GM12878 (cell line): ENCODE data around the gene MB. TPM values are rescaled to one million over a fixed set of nuclear protein-coding genes. Genes with fewer than 3 reads are reported as not detected.

ENCODE experiments used
- ATAC-seq: fragments of 200-7000 bp; cut with Tn5 transposase; 3 replicates; pipeline ENCODE4 v1.9.1; 2020; ENCODE audit warnings: mild to moderate bottlenecking, moderate library complexity
- BruUV-seq: library from RNA; stranded (reverse); fragments of 400-500 nt; replicated peaks from 2 replicates; lab custom pipeline; 2021; lab: Mats Ljungman, UMichigan
- CTCF ChIA-PET: fragments of 300-600 bp; sonication (Branson Sonifier 250); formaldehyde crosslinking; extraction: SDS; loops from one replicate; lab custom pipeline; 2021; ENCODE audit warnings: inconsistent platforms; lab: Yijun Ruan, JAX
- POLR2A ChIA-PET: fragments of 350-600 bp; formaldehyde crosslinking; extraction: SDS; loops from one replicate; lab custom pipeline; 2021; ENCODE audit warnings: inconsistent platforms; lab: Charles Lee
- RAD21 ChIA-PET: fragments of 300-600 bp; sonication (Branson Sonifier 250); formaldehyde crosslinking; loops from one replicate; lab custom pipeline; 2023; ENCODE audit warnings: antibody characterized with exemption; ENCODE audit not compliant: unreplicated experiment; lab: Charles Lee
- SMC1A ChIA-PET: fragments of 300-600 bp; sonication (Branson Sonifier 250); formaldehyde crosslinking; loops from one replicate; lab custom pipeline; 2023; ENCODE audit not compliant: unreplicated experiment, uncharacterized antibody; lab: Charles Lee
- DNase-seq: peaks from one replicate; pipeline ENCODE4 v3.0.0-alpha.2; 2011; ENCODE audit warnings: low read depth, low spot score
- FAIRE-seq: peaks from 3 replicates; lab custom pipeline; 2011; peaks lifted over from hg19 to GRCh38; lab: Jason Lieb, UNC
- H2AFZ ChIP-seq: 2 replicates; pipeline ENCODE4 v1.6.0; 2011; ENCODE audit warnings: low read depth, low read length, control low read depth; ENCODE audit not compliant: control insufficient read depth
- H3K27ac ChIP-seq: 2 replicates; pipeline ENCODE4 v1.5.1; 2011; ENCODE audit warnings: control low read depth; ENCODE audit not compliant: control insufficient read depth, insufficient read depth
- H3K27me3 ChIP-seq, 2 experiments: replicated peaks in 1 of 2; 2 replicates each; pipeline versions ENCODE4 v1.6.0 to v1.6.1; 2011; ENCODE audit warnings: low read length in 1 of 2; ENCODE audit not compliant: control insufficient read depth in 2 of 2, insufficient read depth in 2 of 2
- H3K36me3 ChIP-seq, 2 experiments: 2 replicates each; pipeline ENCODE4 v1.5.1; 2011; ENCODE audit warnings: low read length in 1 of 2; ENCODE audit not compliant: control insufficient read depth in 2 of 2, insufficient read depth in 2 of 2
- H3K4me1 ChIP-seq: 2 replicates; pipeline ENCODE4 v1.6.1; 2011; ENCODE audit warnings: mild to moderate bottlenecking, low read length, moderate library complexity, mixed read lengths; ENCODE audit not compliant: control insufficient read depth, insufficient read depth
- H3K4me2 ChIP-seq: 2 replicates; pipeline ENCODE4 v1.6.0; 2011; ENCODE audit warnings: control low read depth; ENCODE audit not compliant: control insufficient read depth, insufficient read depth
- H3K4me3 ChIP-seq: fragments of 200-600 bp; sonication (generic); 2 replicates; pipeline ENCODE4 v1.5.1; 2016
- H3K79me2 ChIP-seq: 2 replicates; pipeline ENCODE4 v1.6.0; 2011; ENCODE audit warnings: low read length; ENCODE audit not compliant: control insufficient read depth, insufficient read depth
- H3K9ac ChIP-seq: 2 replicates; pipeline ENCODE4 v1.8.0; 2011; ENCODE audit warnings: low read length, control low read depth, mixed read lengths; ENCODE audit not compliant: control insufficient read depth, insufficient read depth
- H3K9me3 ChIP-seq: replicated peaks from 3 replicates; pipeline ENCODE4 v1.5.1; 2011; ENCODE audit warnings: mild to moderate bottlenecking, low read length; ENCODE audit not compliant: control insufficient read depth, insufficient read depth
- H4K20me1 ChIP-seq: 2 replicates; pipeline ENCODE4 v1.6.0; 2011; ENCODE audit not compliant: control insufficient read depth, insufficient read depth
- BHLHE40 ChIP-seq, 2 experiments: fragments of 450-650 bp in 1 of 2; IDR thresholded peaks; 2 replicates each; pipeline ENCODE4 v1.6.1; 2011 to 2017; ENCODE audit warnings: low read depth in 2 of 2, borderline replicate concordance in 1 of 2, improper control_type of control experiment in 1 of 2, low read length in 1 of 2, mild to moderate bottlenecking in 1 of 2
- CBFB ChIP-seq: IDR thresholded peaks from 2 replicates; pipeline ENCODE4 v1.6.1; 2016; ENCODE audit warnings: antibody characterized with exemption, low read depth
- EZH2 ChIP-seq: IDR thresholded peaks from 2 replicates; pipeline ENCODE4 v1.6.1; 2012; ENCODE audit warnings: low read depth, mild to moderate bottlenecking, control low read depth, inconsistent platforms, low read length, borderline replicate concordance; ENCODE audit not compliant: control insufficient read depth
- FOXM1 ChIP-seq: IDR thresholded peaks from 2 replicates; pipeline ENCODE4 v1.6.1; 2012; ENCODE audit warnings: low read depth, mild to moderate bottlenecking, inconsistent platforms, low read length, moderate library complexity
- NFYA ChIP-seq: IDR thresholded peaks from 2 replicates; pipeline ENCODE4 v1.6.1; 2011; ENCODE audit warnings: low read depth, mild to moderate bottlenecking, low read length, improper control_type of control experiment, borderline replicate concordance
- POU2F2 ChIP-seq: IDR thresholded peaks from 3 replicates; pipeline ENCODE4 v1.6.1; 2011; ENCODE audit warnings: low read depth, mild to moderate bottlenecking, low read length, borderline replicate concordance
- RAD51 ChIP-seq: fragments of 450-650 bp; IDR thresholded peaks from 2 replicates; pipeline ENCODE4 v1.6.1; 2016; ENCODE audit warnings: moderate library complexity, mild to moderate bottlenecking, inconsistent platforms
- RCOR1 ChIP-seq: conservative IDR thresholded peaks from 2 replicates; pipeline ENCODE4 v1.6.1; 2012; ENCODE audit warnings: low read depth, low read length, improper control_type of control experiment
- SUZ12 ChIP-seq: fragments of 200-600 bp; sonication (generic); IDR thresholded peaks from one replicate; pipeline ENCODE4 v1.6.1; 2018; ENCODE audit warnings: antibody characterized with exemption, mild to moderate bottlenecking; ENCODE audit not compliant: unreplicated experiment
- ZNF592 ChIP-seq: fragments of 450-650 bp; IDR thresholded peaks from 2 replicates; pipeline ENCODE4 v1.6.1; 2017; ENCODE audit warnings: mild to moderate bottlenecking, moderate library complexity
- WGBS: methylation state at CpG from one replicate; pipeline ENCODE4 v1.1.6; 2016; ENCODE audit warnings: low lambda C conversion rate; ENCODE audit not compliant: insufficient replicate concordance, insufficient coverage; ENCODE audit errors: missing lambda C conversion rate; 5-methylcytosine and 5-hydroxymethylcytosine counted together
- in situ Hi-C: fragments of 300-500 bp; cut with MboI; formaldehyde crosslinking; loops from 9 replicates; pipeline ENCODE4 v1.14.3; 2018; ENCODE audit warnings: mixed read lengths
- intact Hi-C: fragments of 100-400 bp; cut with micrococcal nuclease; formaldehyde crosslinking; loops from one replicate; pipeline ENCODE4 v1.14.2; 2022; ENCODE audit not compliant: unreplicated experiment
- polyA plus RNA-seq, 11 experiments: library from polyadenylated mRNA; depleted of rRNA in 4 of 11; unstranded in 6 of 11; stranded (reverse) in 5 of 11; fragments of >200 nt; fragmentation: Nextera tagmentation in 4 of 11; fragmentation: Illumina TruSeq in 1 of 11; extraction: Ambion mirVana in 4 of 11; extraction: Trizol in 1 of 11; gene quantifications; 1 replicate in 1 of 11; 2 replicates in 10 of 11; pipeline versions ENCODE4 v1.2.1 to v1.2.3, GENCODE V29; 2011 to 2016; ENCODE audit warnings: inconsistent platforms in 2 of 11, missing spikeins in 2 of 11, low read depth in 1 of 11
- total RNA-seq, 4 experiments: library from RNA; depleted of rRNA in 3 of 4; stranded (reverse); fragments of >200 nt in 3 of 4; fragmentation: Illumina TruSeq in 1 of 4; extraction: Trizol in 1 of 4; gene quantifications; 2 replicates each; pipeline versions ENCODE4 v1.2.1 to v1.2.3, GENCODE V29; 2013 to 2021
- TF ChIP-seq, protein P1 (sequence below): fragments of 450-650 bp; IDR thresholded peaks from 2 replicates; pipeline ENCODE4 v1.6.1; 2014; ENCODE audit warnings: mild to moderate bottlenecking

The MB gene
- total and polyA plus RNA-seq, 10 of the 15 experiments (the other 5 are each of a cell fraction or from before 2014, with no cell fraction given) = 0.09 to 0.41 (median 0.23) TPM; not detected in 3

GRCh38 chr22:35630891-35631290 is 13.8 kb upstream of the MB start:
- TF ChIP-seq, protein P1, sequence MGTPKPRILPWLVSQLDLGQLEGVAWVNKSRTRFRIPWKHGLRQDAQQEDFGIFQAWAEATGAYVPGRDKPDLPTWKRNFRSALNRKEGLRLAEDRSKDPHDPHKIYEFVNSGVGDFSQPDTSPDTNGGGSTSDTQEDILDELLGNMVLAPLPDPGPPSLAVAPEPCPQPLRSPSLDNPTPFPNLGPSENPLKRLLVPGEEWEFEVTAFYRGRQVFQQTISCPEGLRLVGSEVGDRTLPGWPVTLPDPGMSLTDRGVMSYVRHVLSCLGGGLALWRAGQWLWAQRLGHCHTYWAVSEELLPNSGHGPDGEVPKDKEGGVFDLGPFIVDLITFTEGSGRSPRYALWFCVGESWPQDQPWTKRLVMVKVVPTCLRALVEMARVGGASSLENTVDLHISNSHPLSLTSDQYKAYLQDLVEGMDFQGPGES = no peak
- TF ChIP-seq EZH2 = no peak
- TF ChIP-seq SUZ12 = no peak
- TF ChIP-seq POU2F2 = no peak
- TF ChIP-seq RCOR1 = no peak
- TF ChIP-seq NFYA = no peak
- no peak for TF ChIP-seq RAD51
- TF ChIP-seq FOXM1 = no peak
- TF ChIP-seq ZNF592 = no peak
- no peak for TF ChIP-seq BHLHE40 (IDR thresholded peaks at IDR 0.05; ENCODE audit: borderline replicate concordance in 1 of 2, low read depth in 2 of 2, low read length in 1 of 2)
- TF ChIP-seq CBFB = no peak
- TF ChIP-seq, all 136 proteins: peak for 0

More at GRCh38 chr22:35630891-35631290, 13.8 kb upstream of the MB start:
- Histone ChIP-seq H3K4me3 (no peak overlapping the region), H3K4me2 (no peak overlapping the region), H3K4me1 (peaks cover 22% of the 10 kb centered on the region), H4K20me1 (no peaks in the 10 kb centered on the region), H3K27me3 (no peaks in the 10 kb centered on the region), H3K9me3 (peaks cover 1% of the 10 kb centered on the region; the same call in 1 of the 3 replicates), H3K79me2 (no peaks in the 10 kb centered on the region), H3K36me3 (no peaks in the 10 kb centered on the region), H2AFZ (no peak overlapping the region), H3K27ac (no peak overlapping the region), H3K9ac (no peak overlapping the region)
- BruUV-seq = no TSS peak
- in situ Hi-C loops (no loop called here), intact Hi-C loops (loop anchor here (5.0 kb wide), 1 partner anchor 111 kb away; no protein-coding TSS in a partner anchor)
- RAD21 ChIA-PET = interaction anchor here (0.5 to 5.7 kb wide), 5 partner anchors 15 to 280 kb away, joined by 3 to 30 read pairs (median 3); partner anchors contain the start of gene APOL6
- POLR2A ChIA-PET = no interaction called here
- no peak for FAIRE-seq
- CTCF ChIA-PET = interaction anchor here (0.6 to 3.7 kb wide), 20 partner anchors 9 to 484 kb away, joined by 3 to 26 read pairs (median 4); partner anchors contain the start of gene APOL6
- no peak for DNase-seq
- no peak for ATAC-seq
- SMC1A ChIA-PET = interaction anchor here (0.8 to 2.8 kb wide), 8 partner anchors 17 to 533 kb away, joined by 3 to 8 read pairs (median 4); partner anchors contain the start of gene APOL6
- WGBS = 91% methylated on average over 9 of the region's 9 CpGs
